ENCODE measurements around the gene RASL10B.

The RASL10B gene

DNA sequence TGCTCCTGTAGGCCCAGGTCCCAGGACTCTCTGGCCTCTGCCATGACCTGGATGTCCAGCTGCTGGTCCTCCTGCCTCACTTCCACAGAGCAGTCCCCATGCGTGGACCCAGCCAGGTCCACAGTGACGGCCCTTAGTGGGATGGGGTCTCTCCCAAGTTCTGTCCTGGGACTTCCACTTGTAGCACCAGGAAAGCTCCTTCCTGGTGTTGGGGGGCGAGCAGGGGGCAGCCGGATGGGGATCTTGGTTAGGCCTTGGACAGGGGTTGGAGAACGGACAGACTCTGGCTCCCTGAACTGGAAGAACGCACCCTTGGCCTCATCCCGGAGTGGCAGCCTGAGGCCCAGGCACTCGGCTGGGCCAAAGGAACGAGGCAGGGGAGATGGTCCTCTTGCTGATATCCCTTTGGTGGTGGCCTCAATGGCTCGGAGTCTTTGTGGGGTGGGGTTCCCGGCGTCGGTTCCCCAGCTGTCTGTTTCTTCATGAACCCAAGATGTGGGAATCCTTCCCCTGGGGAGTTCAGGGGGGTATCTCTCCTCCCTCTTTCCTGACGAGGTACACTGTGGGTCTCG is 14.4 kb downstream of the RASL10B start:
- intact Hi-C loops (cut with DNase I; ENCODE audit: low total_unique reads), result no loop called here
- Histone ChIP-seq H3K36me3 (no peaks in the 10 kb centered on the region), H3K4me1 (peaks cover 0 to 28% (median 14%) of the 10 kb centered on the region in 4 donors), H3K9me3 (no peaks in the 10 kb centered on the region), H3K4me3 (no peak overlapping the region), H3K27ac (no peak overlapping the region), H3K27me3 (peaks cover 0 to 96% of the 10 kb centered on the region in 2 donors)
- TF ChIP-seq, protein P1, sequence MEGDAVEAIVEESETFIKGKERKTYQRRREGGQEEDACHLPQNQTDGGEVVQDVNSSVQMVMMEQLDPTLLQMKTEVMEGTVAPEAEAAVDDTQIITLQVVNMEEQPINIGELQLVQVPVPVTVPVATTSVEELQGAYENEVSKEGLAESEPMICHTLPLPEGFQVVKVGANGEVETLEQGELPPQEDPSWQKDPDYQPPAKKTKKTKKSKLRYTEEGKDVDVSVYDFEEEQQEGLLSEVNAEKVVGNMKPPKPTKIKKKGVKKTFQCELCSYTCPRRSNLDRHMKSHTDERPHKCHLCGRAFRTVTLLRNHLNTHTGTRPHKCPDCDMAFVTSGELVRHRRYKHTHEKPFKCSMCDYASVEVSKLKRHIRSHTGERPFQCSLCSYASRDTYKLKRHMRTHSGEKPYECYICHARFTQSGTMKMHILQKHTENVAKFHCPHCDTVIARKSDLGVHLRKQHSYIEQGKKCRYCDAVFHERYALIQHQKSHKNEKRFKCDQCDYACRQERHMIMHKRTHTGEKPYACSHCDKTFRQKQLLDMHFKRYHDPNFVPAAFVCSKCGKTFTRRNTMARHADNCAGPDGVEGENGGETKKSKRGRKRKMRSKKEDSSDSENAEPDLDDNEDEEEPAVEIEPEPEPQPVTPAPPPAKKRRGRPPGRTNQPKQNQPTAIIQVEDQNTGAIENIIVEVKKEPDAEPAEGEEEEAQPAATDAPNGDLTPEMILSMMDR (IDR thresholded peaks at IDR 0.05), result no peak
- no peak for DNase-seq

DNA sequence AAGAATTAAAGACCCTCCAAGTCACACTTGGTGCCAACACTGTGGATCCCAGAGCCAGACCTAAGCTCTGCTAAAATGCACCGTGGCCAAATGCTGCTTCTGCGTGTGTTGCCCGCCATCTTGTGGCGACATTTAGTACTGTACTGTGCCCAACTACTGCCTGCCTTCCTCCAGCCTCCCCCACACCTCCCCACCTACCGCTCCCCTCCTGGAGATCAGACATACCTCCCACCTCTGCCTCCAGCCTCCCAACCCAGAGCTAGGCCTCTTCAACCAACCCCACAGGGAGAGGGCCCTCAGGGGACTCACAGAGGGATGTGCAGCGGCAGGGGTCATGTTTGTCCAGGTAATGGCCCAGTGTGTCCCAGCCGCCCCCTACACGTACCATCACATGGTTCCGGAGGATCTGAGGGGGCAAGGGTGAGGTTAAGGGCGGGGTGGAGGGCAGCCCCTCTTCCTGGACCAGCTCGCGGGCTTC is 16.1 kb downstream of the RASL10B start:
- Histone ChIP-seq H3K4me1 (peaks cover 0 to 19% (median 7%) of the 10 kb centered on the region in 4 donors), H3K4me3 (no peak overlapping the region), H3K27me3 (peaks cover 0 to 91% of the 10 kb centered on the region in 2 donors), H3K27ac (no peak overlapping the region), H3K36me3 (no peaks in the 10 kb centered on the region), H3K9me3 (no peaks in the 10 kb centered on the region)
- DNase-seq, result peak; percentile 81
- intact Hi-C loops (cut with DNase I; ENCODE audit: low total_unique reads), result no loop called here
- TF ChIP-seq, protein P1 (IDR thresholded peaks at IDR 0.05), result peak; percentile 95

DNA sequence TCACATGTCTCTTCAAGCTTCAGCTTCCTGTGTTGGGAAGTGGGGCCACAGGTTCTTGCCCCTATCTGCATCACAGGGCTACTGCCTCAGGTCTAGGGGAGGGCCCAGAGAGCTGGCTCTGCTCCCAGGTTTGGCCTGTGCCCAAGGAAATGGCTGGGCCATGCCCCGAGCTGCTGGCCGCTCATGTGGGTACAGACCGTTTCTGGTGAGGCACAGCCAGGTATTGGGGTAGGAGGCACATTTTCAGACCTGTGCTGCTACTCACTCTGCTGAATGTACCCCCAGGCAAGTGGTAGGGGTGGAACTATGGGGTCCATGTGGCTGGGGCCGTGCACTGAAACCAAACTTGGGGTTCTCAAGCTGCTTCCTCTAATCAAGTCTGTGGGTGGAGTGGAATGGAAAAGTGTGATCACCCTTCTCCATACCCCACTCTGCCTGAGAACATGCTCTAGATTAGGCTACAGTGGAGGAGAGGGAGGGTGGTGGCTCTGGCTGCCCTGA is 17.0 kb downstream of the RASL10B start:
- intact Hi-C loops (cut with DNase I; ENCODE audit: low total_unique reads), result no loop called here
- Histone ChIP-seq H3K27me3 (peaks cover 0 to 91% of the 10 kb centered on the region in 2 donors), H3K4me1 (peaks cover 0 to 19% (median 11%) of the 10 kb centered on the region in 4 donors), H3K9me3 (no peaks in the 10 kb centered on the region), H3K27ac (no peak overlapping the region), H3K4me3 (no peak overlapping the region), H3K36me3 (no peaks in the 10 kb centered on the region)
- DNase-seq, result no peak
- TF ChIP-seq, protein P1 (IDR thresholded peaks at IDR 0.05), result no peak

DNA sequence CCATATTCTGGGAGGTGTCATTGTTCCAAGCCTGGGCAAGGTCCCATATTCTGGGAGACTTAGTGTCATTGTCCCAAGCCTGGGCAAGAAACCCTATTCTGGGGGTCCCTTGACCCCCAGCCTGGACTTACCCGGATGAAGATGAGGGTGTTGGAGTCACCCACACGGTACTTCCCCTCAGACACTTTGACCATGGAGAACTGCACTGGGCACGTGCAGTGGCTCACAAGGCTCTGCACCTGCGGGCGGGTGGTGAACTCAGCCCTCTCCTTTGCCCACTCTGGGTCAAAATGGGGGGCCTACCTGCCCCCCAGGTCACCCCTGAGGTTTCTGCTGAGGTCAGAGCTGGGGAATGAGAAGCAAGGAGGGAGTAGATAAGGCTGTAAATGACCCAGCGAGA is 17.5 kb downstream of the RASL10B start:
- Histone ChIP-seq H3K4me3 (no peak overlapping the region), H3K27me3 (peaks cover 0 to 91% of the 10 kb centered on the region in 2 donors), H3K9me3 (no peaks in the 10 kb centered on the region), H3K27ac (no peak overlapping the region), H3K4me1 (peaks cover 0 to 19% (median 11%) of the 10 kb centered on the region in 4 donors), H3K36me3 (no peaks in the 10 kb centered on the region)
- TF ChIP-seq, protein P1 (IDR thresholded peaks at IDR 0.05), result no peak
- no peak for DNase-seq
- intact Hi-C loops (cut with DNase I; ENCODE audit: low total_unique reads), result no loop called here

DNA sequence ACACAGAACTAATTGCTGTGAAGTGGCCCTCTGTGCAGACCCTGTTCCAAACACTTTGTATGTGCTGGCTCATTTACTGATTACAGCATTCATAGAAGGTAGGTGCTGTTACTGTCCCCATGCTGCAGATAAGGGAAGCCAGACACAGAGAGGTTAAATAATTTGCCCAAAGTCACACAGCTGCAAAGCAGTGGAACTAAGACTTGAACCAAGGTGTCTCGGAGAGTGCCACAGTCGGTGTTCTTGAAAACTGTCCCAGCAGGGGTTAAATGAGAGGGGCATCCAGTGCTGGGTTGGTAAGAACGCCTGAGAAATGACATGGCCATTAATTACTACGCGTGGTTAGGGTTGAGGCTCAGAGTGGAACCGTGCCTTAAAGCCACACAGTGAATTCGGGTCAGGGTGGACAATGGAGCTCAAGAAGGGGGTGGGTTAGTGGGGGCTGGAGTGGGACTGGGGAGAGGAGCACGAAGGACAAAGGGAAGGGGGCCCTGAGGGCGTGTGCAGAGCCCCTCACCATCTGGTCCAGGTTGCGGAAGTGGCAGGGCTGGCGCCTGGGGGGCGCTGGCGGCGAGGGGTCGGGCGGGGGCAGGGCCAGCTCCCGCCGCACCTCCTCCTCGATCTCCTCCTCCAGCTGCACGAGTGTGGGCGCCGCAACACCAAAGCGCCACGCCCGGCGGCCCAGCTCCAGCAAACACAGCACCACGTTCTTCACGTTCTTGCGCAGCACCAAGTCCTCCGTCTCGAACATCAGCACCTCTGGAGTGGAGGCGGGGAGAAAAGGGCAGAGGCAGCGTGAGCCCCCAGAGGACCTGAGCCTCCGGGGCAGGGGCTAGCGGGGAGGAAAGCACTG is 18.3 kb downstream of the RASL10B start:
- no peak for DNase-seq
- peaks cover 0 to 19% (median 11%) of the 10 kb centered on the region in 4 donors for H3K4me1 ChIP-seq
- H3K27me3 ChIP-seq, result peaks cover 0 to 87% of the 10 kb centered on the region in 2 donors
- no peaks in the 10 kb centered on the region for H3K36me3 ChIP-seq
- H3K4me3 ChIP-seq, result no peak overlapping the region
- no peak overlapping the region for H3K27ac ChIP-seq
- intact Hi-C loops (cut with DNase I; ENCODE audit: low total_unique reads), result no loop called here
- TF ChIP-seq, protein P1 (IDR thresholded peaks at IDR 0.05), result no peak
- H3K9me3 ChIP-seq, result no peaks in the 10 kb centered on the region
